Activated CD4-positive, alpha-beta T cell treated with anti-CD3 and anti-CD28 coated beads, Interleukin-2, amount 10 ng/mL, durations not matched to agents 7 days and 5 days (primary cell): ENCODE measurements around the gene PTPRU. TPM values are rescaled to one million over a fixed set of nuclear protein-coding genes. Genes with fewer than 3 reads are reported as not detected.

Source experiments
- CTCF ChIA-PET: fragments of 350-600 bp; sonication (Branson Sonifier 250); formaldehyde crosslinking; loops from one replicate; lab custom pipeline; 2021; ENCODE audit warnings: antibody characterized with exemption; lab: Charles Lee
- POLR2A ChIA-PET: fragments of 350-600 bp; sonication (Branson Sonifier 250); formaldehyde crosslinking; loops from one replicate; lab custom pipeline; 2021; ENCODE audit warnings: antibody characterized with exemption; lab: Charles Lee
- DNase-seq: peaks from one replicate; pipeline ENCODE4 v3.0.0-alpha.2; 2020
- H3K27ac Mint-ChIP-seq: one replicate; pipeline ENCODE4 v1.8.0; 2021; ENCODE audit warnings: mild to moderate bottlenecking, moderate library complexity, mixed read lengths
- H3K27me3 Mint-ChIP-seq: one replicate; pipeline ENCODE4 v1.8.0; 2021; ENCODE audit warnings: mixed read lengths
- H3K36me3 Mint-ChIP-seq: one replicate; pipeline ENCODE4 v1.8.0; 2021; ENCODE audit warnings: low read depth, mixed read lengths
- H3K4me1 Mint-ChIP-seq: one replicate; pipeline ENCODE4 v1.8.0; 2021; ENCODE audit warnings: mixed read lengths
- H3K4me3 Mint-ChIP-seq: one replicate; pipeline ENCODE4 v1.8.0; 2021; ENCODE audit warnings: mild to moderate bottlenecking, moderate library complexity, mixed read lengths
- H3K9me3 Mint-ChIP-seq: one replicate; pipeline ENCODE4 v1.8.0; 2021; ENCODE audit warnings: mixed read lengths
- total RNA-seq, 2 experiments: library from RNA; stranded (reverse); gene quantifications; one replicate each; pipeline ENCODE4 v1.2.3, GENCODE V29; 2021

PTPRU gene
- total RNA-seq, 2 experiments from 2014 or later: 0.22 to 0.31 TPM

DNA sequence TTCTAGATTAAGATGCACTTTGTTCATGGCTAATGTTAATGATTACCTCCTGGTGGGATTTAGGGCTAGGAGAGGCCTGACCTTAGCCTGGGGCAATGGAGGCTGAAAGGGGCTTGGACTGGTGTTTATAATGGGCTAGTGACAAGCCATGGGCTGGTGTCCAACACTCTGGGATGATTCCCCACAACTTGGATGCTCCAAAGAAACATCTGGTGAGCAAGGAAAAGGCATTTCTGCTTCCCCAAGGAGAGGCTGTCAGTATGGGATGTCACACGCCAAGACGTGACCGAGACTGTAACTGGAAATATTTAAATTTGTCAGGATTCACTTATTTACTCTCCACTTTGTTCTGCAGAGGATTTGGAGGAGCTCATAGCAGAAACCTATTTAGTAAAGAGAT lies 45.2 kb downstream of the PTPRU start:
- CTCF ChIA-PET: no interaction called here
- Mint-ChIP-seq H3K36me3 (no peaks in the 10 kb centered on the region), H3K4me1 (peaks cover 4% of the 10 kb centered on the region), H3K9me3 (no peaks in the 10 kb centered on the region), H3K4me3 (no peak overlapping the region), H3K27me3 (no peaks in the 10 kb centered on the region), H3K27ac (no peak overlapping the region)
- DNase-seq: no peak
- POLR2A ChIA-PET: no interaction called here

DNA sequence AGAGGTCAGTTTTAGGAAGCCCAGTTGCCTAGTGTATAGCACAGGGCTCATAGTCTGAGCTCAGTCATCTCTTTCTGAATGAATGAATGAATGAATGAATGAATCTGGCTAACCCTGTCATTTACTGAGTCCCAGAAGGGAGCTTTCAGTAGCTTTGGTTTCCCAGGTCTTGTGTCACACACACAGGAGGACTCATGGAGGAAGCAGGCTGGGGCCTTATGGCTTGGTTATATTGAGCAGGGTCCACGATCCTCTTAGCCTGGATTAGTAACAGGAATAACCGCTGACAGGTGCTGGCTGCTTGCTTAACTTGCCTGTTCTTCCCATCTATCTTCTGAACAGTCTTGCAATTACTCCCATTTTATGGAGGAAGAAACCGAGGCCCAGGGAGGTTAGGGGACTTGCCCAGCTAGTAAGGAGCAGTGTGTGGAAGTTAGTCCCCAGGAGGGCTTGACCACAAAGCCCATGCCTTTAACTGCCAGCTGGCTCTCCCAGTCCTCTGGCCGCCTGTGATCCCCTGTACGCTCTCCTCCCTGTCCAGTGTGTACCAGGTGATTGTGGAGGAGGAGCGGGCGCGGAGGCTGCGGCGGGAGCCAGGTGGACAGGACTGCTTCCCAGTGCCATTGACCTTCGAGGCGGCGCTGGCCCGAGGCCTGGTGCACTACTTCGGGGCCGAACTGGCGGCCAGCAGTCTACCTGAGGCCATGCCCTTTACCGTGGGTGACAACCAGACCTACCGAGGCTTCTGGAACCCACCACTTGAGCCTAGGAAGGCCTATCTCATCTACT lies 46.0 kb downstream of the PTPRU start:
- no peaks in the 10 kb centered on the region for H3K36me3 Mint-ChIP-seq
- ChIA-PET CTCF (no interaction called here), POLR2A (no interaction called here)
- H3K9me3 Mint-ChIP-seq: no peaks in the 10 kb centered on the region
- peaks cover 4% of the 10 kb centered on the region for H3K4me1 Mint-ChIP-seq
- no peak for DNase-seq
- no peak overlapping the region for H3K27ac Mint-ChIP-seq
- H3K27me3 Mint-ChIP-seq: no peaks in the 10 kb centered on the region
- no peak overlapping the region for H3K4me3 Mint-ChIP-seq

DNA sequence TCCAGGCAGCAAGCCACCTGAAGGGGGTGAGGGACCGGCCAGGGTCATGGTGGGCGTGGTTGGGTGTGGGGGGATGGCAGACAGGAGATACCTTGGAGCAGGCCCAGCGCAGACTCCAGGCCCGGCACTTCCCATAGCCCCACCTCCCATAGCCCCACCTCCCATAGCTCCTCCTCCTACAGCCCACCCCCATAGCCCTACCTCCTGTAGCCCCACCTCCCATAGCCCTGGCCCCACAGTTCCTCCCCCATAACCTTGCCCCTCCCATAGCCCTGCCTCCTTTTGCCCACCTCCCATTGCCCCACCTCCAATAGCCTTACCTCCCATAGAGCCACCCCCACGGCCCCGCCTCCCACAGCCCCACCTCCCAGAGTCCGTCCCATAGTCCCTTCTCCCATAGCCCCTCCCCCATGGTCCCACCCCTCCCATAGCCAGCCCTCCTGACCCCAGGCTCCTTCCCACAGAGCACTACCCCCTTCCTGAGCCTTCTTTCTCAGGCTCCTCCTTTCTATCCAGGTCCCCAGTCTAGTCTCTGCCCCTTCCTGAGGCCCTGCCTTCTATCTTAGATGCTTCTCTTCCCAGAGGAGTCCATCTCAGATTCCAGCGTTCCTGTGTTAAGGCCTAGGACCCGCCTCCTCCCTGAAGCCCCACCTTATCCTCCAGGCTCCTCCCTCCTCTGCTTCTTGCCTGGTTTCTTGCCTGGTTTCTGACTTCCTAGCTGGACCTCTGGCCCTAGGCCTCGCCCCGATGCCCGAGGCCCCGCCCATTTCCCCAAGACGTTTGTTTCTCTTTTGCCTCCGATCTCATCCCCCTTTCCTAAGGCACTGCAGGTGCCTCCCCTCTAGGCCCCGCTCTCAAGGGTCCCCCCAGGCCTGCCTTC lies 46.8 kb downstream of the PTPRU start:
- ChIA-PET CTCF (interaction anchor here (1.0 kb wide), 1 partner anchor 10 kb away, joined by 3 read pairs; no protein-coding TSS in a partner anchor), POLR2A (no interaction called here)
- H3K27ac Mint-ChIP-seq: peak overlapping the region; percentile 11
- no peaks in the 10 kb centered on the region for H3K36me3 Mint-ChIP-seq
- H3K27me3 Mint-ChIP-seq: no peaks in the 10 kb centered on the region
- H3K9me3 Mint-ChIP-seq: no peaks in the 10 kb centered on the region
- peak; percentile 22 for DNase-seq
- peaks cover 4% of the 10 kb centered on the region for H3K4me1 Mint-ChIP-seq
- H3K4me3 Mint-ChIP-seq: no peak overlapping the region

DNA sequence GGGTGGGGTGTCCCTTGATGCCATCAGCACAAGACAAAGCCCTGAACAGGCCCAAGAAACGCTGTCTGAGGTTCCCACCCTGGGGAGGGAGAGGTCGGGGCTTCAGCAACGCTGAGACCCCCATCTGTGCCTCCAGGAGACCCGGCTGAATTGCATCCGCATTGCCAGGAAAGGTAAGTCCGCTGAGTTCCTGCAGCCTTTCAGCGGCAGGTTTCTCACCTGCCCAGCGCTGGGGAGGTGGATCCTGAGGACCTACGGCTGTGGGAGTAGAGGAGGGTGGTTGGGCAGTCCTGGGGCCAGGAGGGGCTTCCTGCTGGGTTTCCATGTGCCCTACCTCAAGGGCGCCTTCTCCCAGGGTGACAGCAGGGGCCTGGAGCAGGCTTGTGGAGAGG lies 47.5 kb downstream of the PTPRU start:
- Mint-ChIP-seq H3K27ac (no peak overlapping the region), H3K9me3 (no peaks in the 10 kb centered on the region), H3K4me1 (peaks cover 4% of the 10 kb centered on the region), H3K36me3 (no peaks in the 10 kb centered on the region), H3K27me3 (no peaks in the 10 kb centered on the region), H3K4me3 (no peak overlapping the region)
- ChIA-PET CTCF (interaction anchor here (1.0 kb wide), 1 partner anchor 11 kb away, joined by 3 read pairs; no protein-coding TSS in a partner anchor), POLR2A (no interaction called here)
- no peak for DNase-seq

DNA sequence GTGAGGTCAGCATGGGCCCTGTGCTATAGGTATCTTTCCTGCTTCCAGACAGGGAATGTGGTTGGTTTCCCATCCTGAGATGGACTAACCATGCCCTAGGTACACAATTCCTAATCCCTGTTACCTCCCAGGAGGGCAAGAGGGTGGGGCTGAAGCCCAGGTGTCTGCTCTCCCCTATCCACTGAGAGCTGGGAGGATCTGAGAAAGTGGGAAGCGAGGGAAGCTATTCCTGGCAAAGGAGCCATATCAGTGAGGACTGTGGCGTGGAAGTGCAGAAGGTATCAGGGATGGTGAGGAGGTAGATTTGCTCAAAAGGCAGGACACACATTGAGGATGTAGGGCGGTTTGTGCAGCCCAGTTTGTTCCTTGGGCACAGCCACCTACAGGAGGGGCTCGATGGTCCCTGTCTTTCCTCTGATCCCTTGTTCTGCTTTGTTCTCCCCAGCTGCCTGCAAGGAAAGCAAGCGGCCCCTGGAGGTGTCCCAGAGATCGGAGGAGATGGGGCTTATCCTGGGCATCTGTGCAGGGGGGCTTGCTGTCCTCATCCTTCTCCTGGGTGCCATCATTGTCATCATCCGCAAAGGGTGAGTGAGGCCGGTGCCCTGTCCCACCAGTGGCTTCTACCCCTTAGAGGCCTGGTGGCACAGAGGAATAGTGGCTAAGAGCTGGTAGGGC lies 48.1 kb downstream of the PTPRU start:
- H3K4me3 Mint-ChIP-seq: no peak overlapping the region
- ChIA-PET POLR2A (no interaction called here), CTCF (interaction anchor here (1.0 kb wide), 1 partner anchor 12 kb away, joined by 3 read pairs; no protein-coding TSS in a partner anchor)
- H3K27ac Mint-ChIP-seq: no peak overlapping the region
- no peaks in the 10 kb centered on the region for H3K36me3 Mint-ChIP-seq
- no peak for DNase-seq
- no peaks in the 10 kb centered on the region for H3K9me3 Mint-ChIP-seq
- H3K27me3 Mint-ChIP-seq: no peaks in the 10 kb centered on the region
- peaks cover 4% of the 10 kb centered on the region for H3K4me1 Mint-ChIP-seq

DNA sequence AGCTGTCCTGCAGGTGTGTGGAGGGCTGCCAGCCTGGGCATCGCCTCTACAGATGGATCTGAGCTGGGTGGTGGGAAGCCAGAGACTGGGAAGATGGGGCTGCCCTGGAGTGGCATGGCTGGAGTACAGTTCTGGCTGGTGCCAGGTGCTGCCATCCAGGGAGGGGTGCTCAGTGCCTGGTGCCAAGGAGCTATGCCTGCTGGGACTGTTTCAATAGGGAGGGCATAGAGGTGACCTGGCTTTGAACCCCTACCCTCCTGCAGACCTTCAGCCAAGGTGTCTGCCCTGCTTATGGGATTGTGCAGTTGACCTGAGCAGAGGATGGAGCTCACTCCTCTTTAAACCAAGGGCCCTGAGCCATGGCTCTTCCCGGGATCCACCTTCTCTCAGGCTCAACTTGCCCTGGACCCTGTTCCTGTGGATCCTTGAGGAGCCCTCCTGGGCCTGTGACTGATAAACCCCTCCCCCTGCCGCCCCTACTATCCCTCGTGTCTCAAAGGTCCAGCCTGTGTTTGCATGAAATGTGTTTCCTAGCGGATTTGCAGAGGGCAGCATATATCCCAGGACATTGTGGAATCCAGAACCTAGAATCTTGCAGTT lies 48.7 kb downstream of the PTPRU start:
- no peak overlapping the region for H3K4me3 Mint-ChIP-seq
- no peaks in the 10 kb centered on the region for H3K9me3 Mint-ChIP-seq
- ChIA-PET CTCF (no interaction called here), POLR2A (no interaction called here)
- peaks cover 4% of the 10 kb centered on the region for H3K4me1 Mint-ChIP-seq
- no peaks in the 10 kb centered on the region for H3K36me3 Mint-ChIP-seq
- no peaks in the 10 kb centered on the region for H3K27me3 Mint-ChIP-seq
- no peak overlapping the region for H3K27ac Mint-ChIP-seq
- DNase-seq: no peak

DNA sequence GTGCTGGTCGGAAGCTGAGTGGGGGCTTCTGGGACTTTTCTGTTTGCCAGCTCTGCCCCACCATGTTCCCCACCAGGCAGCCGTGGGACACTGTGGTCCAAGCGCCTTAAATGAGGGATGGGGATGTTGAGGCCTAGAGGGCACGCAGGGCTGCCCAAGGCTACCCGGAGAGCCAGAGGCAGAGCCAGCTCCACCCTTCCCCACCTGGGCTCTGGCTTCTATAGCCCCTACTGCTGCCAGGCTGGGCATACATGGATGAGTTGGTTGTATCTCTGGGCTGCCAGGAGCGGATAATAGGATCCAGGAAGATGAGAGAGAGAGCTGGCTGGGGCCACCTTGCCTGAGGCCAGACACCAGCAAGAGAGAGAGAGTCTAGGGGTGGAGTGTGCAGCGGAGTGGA lies 49.4 kb downstream of the PTPRU start:
- H3K4me3 Mint-ChIP-seq: no peak overlapping the region
- no peaks in the 10 kb centered on the region for H3K36me3 Mint-ChIP-seq
- H3K4me1 Mint-ChIP-seq: peaks cover 4% of the 10 kb centered on the region
- ChIA-PET CTCF (interaction anchor here (0.8 kb wide), 1 partner anchor 13 kb away, joined by 4 read pairs; no protein-coding TSS in a partner anchor), POLR2A (no interaction called here)
- no peak overlapping the region for H3K27ac Mint-ChIP-seq
- DNase-seq: no peak
- no peaks in the 10 kb centered on the region for H3K9me3 Mint-ChIP-seq
- H3K27me3 Mint-ChIP-seq: no peaks in the 10 kb centered on the region

DNA sequence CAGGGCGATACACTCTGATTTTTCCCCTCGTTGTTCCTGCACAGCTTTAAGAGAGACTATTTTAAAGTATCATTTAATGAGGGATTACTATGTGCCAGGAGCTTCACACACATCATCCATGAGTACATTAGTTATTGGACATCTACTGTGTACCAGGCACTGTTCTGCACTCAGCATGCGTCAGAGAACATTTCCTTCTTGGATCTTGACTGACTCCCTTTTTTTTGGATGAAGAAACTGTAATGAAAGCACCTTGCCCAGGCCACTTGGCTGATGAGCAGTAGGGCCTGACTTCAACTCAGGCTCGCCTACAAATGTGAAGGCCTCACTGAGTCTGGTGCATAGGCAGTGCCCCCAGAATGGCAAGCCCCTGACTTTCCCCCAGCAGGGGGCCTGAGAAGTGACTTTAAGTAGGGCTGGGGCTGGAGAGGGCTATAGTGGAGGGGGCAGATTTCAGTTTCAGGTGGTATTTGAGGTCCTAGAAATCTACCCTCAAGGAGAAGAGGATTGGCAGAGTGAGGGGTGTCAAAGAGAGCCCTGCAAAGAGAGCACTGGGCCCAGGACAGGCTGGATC lies 50.0 kb downstream of the PTPRU start:
- Mint-ChIP-seq H3K36me3 (no peaks in the 10 kb centered on the region), H3K9me3 (no peaks in the 10 kb centered on the region), H3K27me3 (no peaks in the 10 kb centered on the region), H3K4me3 (no peak overlapping the region), H3K4me1 (peaks cover 4% of the 10 kb centered on the region), H3K27ac (no peak overlapping the region)
- CTCF ChIA-PET: interaction anchor here (0.8 kb wide), 1 partner anchor 12 kb away, joined by 4 read pairs; no protein-coding TSS in a partner anchor
- POLR2A ChIA-PET: no interaction called here
- no peak for DNase-seq

DNA sequence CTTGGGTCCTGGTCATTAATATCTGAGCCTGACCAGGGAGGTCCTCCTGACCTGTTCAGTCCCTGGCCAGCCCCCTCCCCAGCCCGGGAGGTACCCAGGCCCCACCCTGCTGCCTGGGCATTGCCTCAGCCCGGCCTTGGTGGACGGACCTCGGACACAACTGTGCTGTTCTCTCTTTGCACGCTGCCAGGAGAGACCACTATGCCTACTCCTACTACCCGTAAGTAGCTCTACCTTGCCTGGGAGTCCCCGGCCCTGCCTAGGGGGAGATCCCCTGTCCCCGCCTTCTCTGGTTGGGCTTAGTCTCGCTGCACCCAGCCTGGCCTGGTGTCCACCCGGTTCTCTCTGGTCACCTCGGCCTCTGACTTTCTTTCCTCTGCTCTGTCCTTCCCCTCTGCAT lies 53.2 kb downstream of the PTPRU start:
- no peaks in the 10 kb centered on the region for H3K4me1 Mint-ChIP-seq
- H3K36me3 Mint-ChIP-seq: no peaks in the 10 kb centered on the region
- no peak overlapping the region for H3K4me3 Mint-ChIP-seq
- ChIA-PET POLR2A (no interaction called here), CTCF (no interaction called here)
- no peak for DNase-seq
- no peak overlapping the region for H3K27ac Mint-ChIP-seq
- no peaks in the 10 kb centered on the region for H3K27me3 Mint-ChIP-seq
- no peaks in the 10 kb centered on the region for H3K9me3 Mint-ChIP-seq

DNA sequence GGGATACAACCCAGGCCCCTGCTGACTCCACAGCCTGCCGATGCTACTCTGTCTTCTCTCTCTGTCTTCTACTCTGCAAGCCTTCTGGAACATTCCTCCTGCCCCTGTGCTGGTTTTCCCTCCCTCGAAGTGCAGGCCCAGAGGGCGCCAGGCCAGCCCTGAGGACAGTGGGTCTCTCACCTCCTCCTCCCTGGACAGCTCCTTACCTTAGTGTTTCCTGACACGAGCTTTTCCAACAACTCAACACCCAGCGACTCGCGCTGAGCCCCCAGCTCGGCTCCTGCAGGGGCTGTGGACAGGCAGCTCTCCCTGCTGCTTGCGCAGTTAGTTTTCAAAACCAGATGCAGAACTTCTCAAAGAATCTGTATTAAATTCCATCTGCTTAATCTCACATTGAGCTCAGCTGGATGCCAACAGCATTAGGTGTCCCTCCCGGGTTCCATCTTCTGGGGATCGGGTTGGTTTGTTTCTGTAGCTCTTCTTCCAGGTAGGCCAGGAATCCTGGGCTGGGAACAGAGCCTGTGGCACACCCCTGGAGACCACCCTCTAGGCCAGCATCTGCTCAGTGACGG lies 54.2 kb downstream of the PTPRU start:
- no peak for DNase-seq
- H3K27me3 Mint-ChIP-seq: no peaks in the 10 kb centered on the region
- no peaks in the 10 kb centered on the region for H3K4me1 Mint-ChIP-seq
- ChIA-PET POLR2A (no interaction called here), CTCF (no interaction called here)
- no peak overlapping the region for H3K27ac Mint-ChIP-seq
- H3K36me3 Mint-ChIP-seq: no peaks in the 10 kb centered on the region
- no peak overlapping the region for H3K4me3 Mint-ChIP-seq
- H3K9me3 Mint-ChIP-seq: no peaks in the 10 kb centered on the region

DNA sequence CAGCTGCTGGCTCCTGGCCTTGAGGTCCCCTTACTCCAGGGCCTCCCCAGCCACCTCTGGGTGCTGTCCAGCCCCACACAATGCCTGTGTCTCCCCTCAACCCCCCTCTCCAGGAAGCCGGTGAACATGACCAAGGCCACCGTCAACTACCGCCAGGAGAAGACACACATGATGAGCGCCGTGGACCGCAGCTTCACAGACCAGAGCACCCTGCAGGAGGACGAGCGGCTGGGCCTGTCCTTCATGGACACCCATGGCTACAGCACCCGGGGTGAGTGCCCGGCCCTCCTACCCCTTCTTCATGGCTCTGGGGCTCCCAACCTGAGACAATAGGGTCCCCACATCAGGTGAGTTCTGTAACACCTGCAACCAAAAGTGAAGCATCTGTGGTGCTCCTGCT lies 55.4 kb downstream of the PTPRU start:
- Mint-ChIP-seq H3K4me1 (no peaks in the 10 kb centered on the region), H3K27ac (no peak overlapping the region), H3K4me3 (no peak overlapping the region), H3K36me3 (no peaks in the 10 kb centered on the region), H3K9me3 (no peaks in the 10 kb centered on the region), H3K27me3 (no peaks in the 10 kb centered on the region)
- no peak for DNase-seq
- ChIA-PET POLR2A (no interaction called here), CTCF (interaction anchor here (0.6 kb wide), 1 partner anchor 581 kb away, joined by 3 read pairs; no protein-coding TSS in a partner anchor)

DNA sequence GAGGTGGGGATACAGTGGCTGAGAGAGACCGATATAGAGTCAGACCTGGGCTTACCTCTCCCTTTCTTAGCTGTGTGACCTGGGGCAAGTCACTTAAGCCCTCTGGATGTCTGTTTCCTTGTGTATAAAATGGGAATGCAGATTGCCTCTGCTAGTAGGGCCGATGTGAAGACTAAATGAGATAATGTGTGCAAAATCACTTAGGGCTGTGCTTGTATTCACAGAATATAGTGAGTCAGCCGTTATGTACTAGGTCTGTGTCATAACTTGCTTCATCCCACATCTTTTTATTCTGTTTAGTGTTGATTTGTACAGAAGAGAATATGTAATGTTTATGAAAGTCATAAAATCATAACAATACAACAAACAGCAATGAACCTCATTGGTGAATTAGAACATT lies 56.0 kb downstream of the PTPRU start:
- ChIA-PET CTCF (no interaction called here), POLR2A (no interaction called here)
- H3K4me1 Mint-ChIP-seq: no peaks in the 10 kb centered on the region

More for the DNA sequence above, 56.0 kb downstream of the PTPRU start:
- no peak overlapping the region for H3K4me3 Mint-ChIP-seq
- no peak for DNase-seq
- H3K27me3 Mint-ChIP-seq: no peaks in the 10 kb centered on the region
- H3K9me3 Mint-ChIP-seq: no peaks in the 10 kb centered on the region
- no peaks in the 10 kb centered on the region for H3K36me3 Mint-ChIP-seq
- H3K27ac Mint-ChIP-seq: no peak overlapping the region
